Measurements from ENCODE around the gene SLC2A11. TPM values are rescaled to one million over a fixed set of nuclear protein-coding genes. Genes with fewer than 3 reads are reported as not detected.
"Not testable (repeated sequence)": the region's sequence is repeated elsewhere in the genome, so short reads cannot be mapped to it uniquely, and the experiment has no call there.

SLC2A11 gene
- polyA plus RNA-seq, 4 donors, result 3.6 to 17.8 (median 6.0) TPM

- no peaks in the 10 kb centered on the region for H3K27me3 ChIP-seq (ENCODE audit: control insufficient read depth in 3 of 3, insufficient read depth in 3 of 3, low read length in 3 of 3)
- no peaks in the 10 kb centered on the region for H3K9me3 ChIP-seq (ENCODE audit: control insufficient read depth in 2 of 2, insufficient read depth in 1 of 2, low read depth in 1 of 2, low read length in 1 of 2)
- H3K4me3 ChIP-seq (ENCODE audit: low read depth in 1 of 3, low read length in 3 of 3), result no peak overlapping the region
- FAIRE-seq (no peak), DNase-seq (no peak)
- 79 to 86% (median 85%) methylated on average over 6 of the region's 6 CpGs for WGBS, 3 donors
- H3K27ac ChIP-seq (ENCODE audit: low read depth in 1 of 3, low read length in 2 of 3), result no peak overlapping the region
- peaks cover 0 to 45% (median 0%) of the 10 kb centered on the region in 3 donors for H3K36me3 ChIP-seq (ENCODE audit: control insufficient read depth in 3 of 3, insufficient read depth in 2 of 3, low read depth in 1 of 3, low read length in 3 of 3)
- peaks cover 0 to 33% (median 3%) of the 10 kb centered on the region in 3 donors for H3K4me1 ChIP-seq (ENCODE audit: control insufficient read depth in 3 of 3, insufficient read depth in 2 of 3, low read depth in 1 of 3, low read length in 2 of 3)
These were observed 41.5 kb downstream of the SLC2A11 start for GRCh38 chr22:23899042-23899745.

- Histone ChIP-seq H3K4me1 (ENCODE audit: control insufficient read depth in 3 of 3, insufficient read depth in 2 of 3, low read depth in 1 of 3, low read length in 2 of 3) (peaks cover 0 to 34% (median 3%) of the 10 kb centered on the region in 3 donors), H3K36me3 (ENCODE audit: control insufficient read depth in 3 of 3, insufficient read depth in 2 of 3, low read depth in 1 of 3, low read length in 3 of 3) (peaks cover 0 to 46% (median 0%) of the 10 kb centered on the region in 3 donors)
- DNase-seq; H3K27me3 ChIP-seq (ENCODE audit: control insufficient read depth in 3 of 3, insufficient read depth in 3 of 3, low read length in 3 of 3); H3K9me3 ChIP-seq (ENCODE audit: control insufficient read depth in 2 of 2, insufficient read depth in 1 of 2, low read depth in 1 of 2, low read length in 1 of 2); FAIRE-seq; H3K4me3 ChIP-seq (ENCODE audit: low read depth in 1 of 3, low read length in 3 of 3); H3K27ac ChIP-seq (ENCODE audit: low read depth in 1 of 3, low read length in 2 of 3): not testable (repeated sequence)
- WGBS, 3 donors, result 78 to 97% (median 89%) methylated on average over 4 of the region's 4 CpGs
These were observed 42.6 kb downstream of the SLC2A11 start for GRCh38 chr22:23900227-23900626.

GRCh38 chr22:23901600-23901999 lies 43.9 kb downstream of the SLC2A11 start:
- WGBS, 3 donors, result 81 to 96% (median 89%) methylated on average over 4 of the region's 4 CpGs
- no peaks in the 10 kb centered on the region for H3K9me3 ChIP-seq (ENCODE audit: control insufficient read depth in 2 of 2, insufficient read depth in 1 of 2, low read depth in 1 of 2, low read length in 1 of 2)
- H3K4me3 ChIP-seq (ENCODE audit: low read depth in 1 of 3, low read length in 3 of 3), result no peak overlapping the region
- DNase-seq (no peak), FAIRE-seq (no peak)
- peaks cover 0 to 34% (median 0%) of the 10 kb centered on the region in 3 donors for H3K36me3 ChIP-seq (ENCODE audit: control insufficient read depth in 3 of 3, insufficient read depth in 2 of 3, low read depth in 1 of 3, low read length in 3 of 3)
- H3K4me1 ChIP-seq (ENCODE audit: control insufficient read depth in 3 of 3, insufficient read depth in 2 of 3, low read depth in 1 of 3, low read length in 2 of 3), result peaks cover 0 to 26% (median 0%) of the 10 kb centered on the region in 3 donors
- no peak overlapping the region for H3K27ac ChIP-seq (ENCODE audit: low read depth in 1 of 3, low read length in 2 of 3)
- no peaks in the 10 kb centered on the region for H3K27me3 ChIP-seq (ENCODE audit: control insufficient read depth in 3 of 3, insufficient read depth in 3 of 3, low read length in 3 of 3)

DNA sequence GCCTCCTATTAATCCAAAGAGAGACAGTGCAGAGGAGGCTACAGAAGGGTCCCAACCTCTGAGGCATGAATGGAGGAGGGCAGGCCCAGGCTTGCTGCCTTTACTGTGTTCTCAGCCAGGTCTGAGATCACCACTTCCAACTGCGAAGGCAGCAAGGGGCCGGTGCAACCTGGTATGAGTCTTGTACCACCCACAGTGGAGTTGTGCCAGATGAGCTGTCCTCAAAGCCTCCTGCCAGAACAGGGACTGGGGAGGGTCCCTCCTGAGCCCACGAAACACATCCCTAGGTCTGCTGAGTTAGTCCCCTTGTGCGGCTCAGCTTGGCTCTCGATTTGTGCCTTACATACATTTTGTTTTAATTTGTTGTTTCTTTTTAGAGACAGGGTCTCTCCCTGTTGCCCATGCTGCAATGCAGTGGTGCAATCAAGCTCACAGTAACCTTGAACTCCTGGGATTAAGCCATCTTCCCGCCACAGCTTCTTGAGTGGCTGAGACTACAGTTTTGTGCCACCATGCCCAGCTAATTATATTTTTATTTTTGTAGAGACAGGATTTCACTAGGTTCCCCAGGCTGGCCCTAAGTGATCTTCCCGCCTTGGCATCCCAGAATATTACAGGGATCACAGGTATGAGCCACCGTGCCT lies 45.8 kb downstream of the SLC2A11 start:
- H3K4me1 ChIP-seq (ENCODE audit: control insufficient read depth in 3 of 3, insufficient read depth in 2 of 3, low read depth in 1 of 3, low read length in 2 of 3), result peaks cover 0 to 15% (median 0%) of the 10 kb centered on the region in 3 donors
- no peak overlapping the region for H3K27ac ChIP-seq (ENCODE audit: low read depth in 1 of 3, low read length in 2 of 3)
- no peaks in the 10 kb centered on the region for H3K27me3 ChIP-seq (ENCODE audit: control insufficient read depth in 3 of 3, insufficient read depth in 3 of 3, low read length in 3 of 3)
- FAIRE-seq (no peak), DNase-seq (no peak)
- WGBS, 3 donors, result 94 to 95% (median 95%) methylated on average over 8 of the region's 8 CpGs
- H3K36me3 ChIP-seq (ENCODE audit: control insufficient read depth in 3 of 3, insufficient read depth in 2 of 3, low read depth in 1 of 3, low read length in 3 of 3), result peaks cover 0 to 22% (median 0%) of the 10 kb centered on the region in 3 donors
- no peak overlapping the region for H3K4me3 ChIP-seq (ENCODE audit: low read depth in 1 of 3, low read length in 3 of 3)
- H3K9me3 ChIP-seq (ENCODE audit: control insufficient read depth in 2 of 2, insufficient read depth in 1 of 2, low read depth in 1 of 2, low read length in 1 of 2), result no peaks in the 10 kb centered on the region

GRCh38 chr22:23904573-23905254 lies 47.0 kb downstream of the SLC2A11 start:
- no peak overlapping the region for H3K4me3 ChIP-seq (ENCODE audit: low read depth in 1 of 3, low read length in 3 of 3)
- H3K27ac ChIP-seq (ENCODE audit: low read depth in 1 of 3, low read length in 2 of 3), result peak overlapping the region in 1 of 3 donors; percentile 4
- 58 to 85% (median 75%) methylated on average over 5 of the region's 5 CpGs for WGBS, 3 donors
- H3K9me3 ChIP-seq (ENCODE audit: control insufficient read depth in 2 of 2, insufficient read depth in 1 of 2, low read depth in 1 of 2, low read length in 1 of 2), result no peaks in the 10 kb centered on the region
- no peaks in the 10 kb centered on the region for H3K27me3 ChIP-seq (ENCODE audit: control insufficient read depth in 3 of 3, insufficient read depth in 3 of 3, low read length in 3 of 3)
- peaks cover 0 to 24% (median 4%) of the 10 kb centered on the region in 3 donors for H3K4me1 ChIP-seq (ENCODE audit: control insufficient read depth in 3 of 3, insufficient read depth in 2 of 3, low read depth in 1 of 3, low read length in 2 of 3)
- FAIRE-seq (no peak), DNase-seq (peak in 1 of 2 donors; percentile 40)
- H3K36me3 ChIP-seq (ENCODE audit: control insufficient read depth in 3 of 3, insufficient read depth in 2 of 3, low read depth in 1 of 3, low read length in 3 of 3), result peaks cover 0 to 17% (median 0%) of the 10 kb centered on the region in 3 donors

GRCh38 chr22:23906641-23907040 lies 49.0 kb downstream of the SLC2A11 start:
- H3K27ac ChIP-seq (ENCODE audit: low read depth in 1 of 3, low read length in 2 of 3), result no peak overlapping the region
- H3K36me3 ChIP-seq (ENCODE audit: control insufficient read depth in 3 of 3, insufficient read depth in 2 of 3, low read depth in 1 of 3, low read length in 3 of 3), result peaks cover 0 to 17% (median 0%) of the 10 kb centered on the region in 3 donors
- DNase-seq (no peak), FAIRE-seq (no peak)
- no peaks in the 10 kb centered on the region for H3K9me3 ChIP-seq (ENCODE audit: control insufficient read depth in 2 of 2, insufficient read depth in 1 of 2, low read depth in 1 of 2, low read length in 1 of 2)
- H3K27me3 ChIP-seq (ENCODE audit: control insufficient read depth in 3 of 3, insufficient read depth in 3 of 3, low read length in 3 of 3), result no peaks in the 10 kb centered on the region
- H3K4me1 ChIP-seq (ENCODE audit: control insufficient read depth in 3 of 3, insufficient read depth in 2 of 3, low read depth in 1 of 3, low read length in 2 of 3), result peaks cover 0 to 34% (median 4%) of the 10 kb centered on the region in 3 donors
- H3K4me3 ChIP-seq (ENCODE audit: low read depth in 1 of 3, low read length in 3 of 3), result no peak overlapping the region
- WGBS, 3 donors, result 92 to 100% (median 97%) methylated on average over 4 of the region's 4 CpGs

GRCh38 chr22:23907423-23907822 lies 49.7 kb downstream of the SLC2A11 start:
- not testable (repeated sequence) for H3K9me3 ChIP-seq (ENCODE audit: control insufficient read depth in 2 of 2, insufficient read depth in 1 of 2, low read depth in 1 of 2, low read length in 1 of 2); H3K27ac ChIP-seq (ENCODE audit: low read depth in 1 of 3, low read length in 2 of 3); H3K27me3 ChIP-seq (ENCODE audit: control insufficient read depth in 3 of 3, insufficient read depth in 3 of 3, low read length in 3 of 3); FAIRE-seq; H3K4me3 ChIP-seq (ENCODE audit: low read depth in 1 of 3, low read length in 3 of 3); DNase-seq
- 54 to 78% (median 70%) methylated on average over 10 of the region's 10 CpGs for WGBS, 3 donors
- peaks cover 0 to 34% (median 4%) of the 10 kb centered on the region in 3 donors for H3K4me1 ChIP-seq (ENCODE audit: control insufficient read depth in 3 of 3, insufficient read depth in 2 of 3, low read depth in 1 of 3, low read length in 2 of 3)
- peaks cover 0 to 17% (median 0%) of the 10 kb centered on the region in 3 donors for H3K36me3 ChIP-seq (ENCODE audit: control insufficient read depth in 3 of 3, insufficient read depth in 2 of 3, low read depth in 1 of 3, low read length in 3 of 3)

DNA sequence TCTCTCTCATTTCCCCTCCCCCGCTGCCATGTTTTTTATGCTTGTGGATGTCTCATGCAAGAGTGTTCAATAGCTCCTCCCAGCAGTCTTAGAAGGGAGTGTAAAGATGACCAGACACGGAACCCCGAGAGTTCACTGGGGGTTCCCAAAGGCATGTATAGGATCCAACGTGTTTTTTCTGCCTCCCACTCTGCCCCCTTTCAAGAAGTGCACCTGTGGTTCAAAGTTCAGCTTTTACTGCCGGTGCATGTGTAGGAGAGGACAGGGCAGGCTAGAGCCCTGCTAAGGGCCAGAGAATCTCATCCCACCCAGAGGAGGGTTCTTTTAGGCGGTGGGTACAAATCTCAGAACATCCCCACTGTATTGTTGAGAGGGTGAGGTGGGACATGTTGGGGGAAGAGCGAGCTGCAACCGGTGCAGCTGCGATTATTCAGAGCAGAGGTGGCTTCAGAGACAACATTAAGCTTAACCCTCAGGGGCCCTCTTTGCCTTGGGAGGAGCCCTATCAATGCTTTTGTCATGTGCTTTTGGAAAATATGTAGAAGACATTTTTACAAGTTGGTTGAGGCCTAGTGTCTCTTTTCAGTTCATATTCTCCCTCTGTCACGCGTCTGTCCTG lies 51.0 kb downstream of the SLC2A11 start:
- WGBS, 3 donors, result 46 to 66% (median 52%) methylated on average over 11 of the region's 11 CpGs
- FAIRE-seq (no peak), DNase-seq (peak; percentile 44 to 91)
- H3K4me3 ChIP-seq (ENCODE audit: low read depth in 1 of 3, low read length in 3 of 3), result no peak overlapping the region
- H3K36me3 ChIP-seq (ENCODE audit: control insufficient read depth in 3 of 3, insufficient read depth in 2 of 3, low read depth in 1 of 3, low read length in 3 of 3), result peaks cover 0 to 9% (median 0%) of the 10 kb centered on the region in 3 donors
- H3K9me3 ChIP-seq (ENCODE audit: control insufficient read depth in 2 of 2, insufficient read depth in 1 of 2, low read depth in 1 of 2, low read length in 1 of 2), result no peaks in the 10 kb centered on the region
- H3K4me1 ChIP-seq (ENCODE audit: control insufficient read depth in 3 of 3, insufficient read depth in 2 of 3, low read depth in 1 of 3, low read length in 2 of 3), result peaks cover 0 to 41% (median 8%) of the 10 kb centered on the region in 3 donors
- H3K27ac ChIP-seq (ENCODE audit: low read depth in 1 of 3, low read length in 2 of 3), result peak overlapping the region in 2 of 3 donors; percentile 32 to 63
- H3K27me3 ChIP-seq (ENCODE audit: control insufficient read depth in 3 of 3, insufficient read depth in 3 of 3, low read length in 3 of 3), result no peaks in the 10 kb centered on the region

All from small intestine (tissue), 7 donors.